H1 (cell line): Measurements from ENCODE around the gene CFAP53. TPM values are rescaled to one million over a fixed set of nuclear protein-coding genes. Genes with fewer than 3 reads are reported as not detected.
A peak's percentile ranks its signal among the peaks of the same experiment; 100 is the strongest.

ENCODE experiments used
- CTCF ChIA-PET: fragments of 300-600 bp; sonication (Branson Sonifier 250); formaldehyde crosslinking; loops from one replicate; lab custom pipeline; 2021; ENCODE audit not compliant: partially characterized antibody; lab: Charles Lee
- POLR2A ChIA-PET: fragments of 300-600 bp; sonication (Branson Sonifier 250); formaldehyde crosslinking; loops from one replicate; lab custom pipeline; 2021; ENCODE audit warnings: inconsistent platforms; ENCODE audit not compliant: partially characterized antibody; lab: Charles Lee
- DNase-seq, 2 experiments: peaks; one replicate each; pipeline versions ENCODE4 v3.0.0 to v3.0.0-alpha.2; 2010 to 2022; ENCODE audit warnings: low spot score in 2 of 2, low read depth in 1 of 2, mixed read lengths in 1 of 2
- FAIRE-seq: peaks from 2 replicates; lab custom pipeline; 2011; peaks lifted over from hg19 to GRCh38; lab: Jason Lieb, UNC
- H2AFZ ChIP-seq: 2 replicates; pipeline ENCODE4 v1.8.1; 2012; ENCODE audit warnings: low read length, inconsistent platforms
- H2AK5ac ChIP-seq: 2 replicates; pipeline ENCODE4 v1.6.1; 2013; ENCODE audit warnings: low read depth, low read length
- H2BK120ac ChIP-seq: replicated peaks from 2 replicates; pipeline ENCODE3; 2013; ENCODE audit warnings: low read depth, low read length, inconsistent platforms
- H2BK12ac ChIP-seq: 2 replicates; pipeline ENCODE4 v1.6.1; 2013; ENCODE audit warnings: low read depth, low read length
- H2BK15ac ChIP-seq: 2 replicates; pipeline ENCODE4 v1.6.1; 2013; ENCODE audit warnings: low read length
- H2BK20ac ChIP-seq: 2 replicates; pipeline ENCODE4 v1.6.1; 2013; ENCODE audit warnings: low read length
- H2BK5ac ChIP-seq: 2 replicates; pipeline ENCODE4 v1.6.1; 2013; ENCODE audit warnings: low read depth, low read length
- H3K14ac ChIP-seq: 2 replicates; pipeline ENCODE4 v1.6.1; 2013; ENCODE audit warnings: inconsistent platforms; ENCODE audit not compliant: insufficient read length
- H3K18ac ChIP-seq: 2 replicates; pipeline ENCODE4 v1.6.1; 2013; ENCODE audit warnings: low read length; ENCODE audit errors: extremely low read depth
- H3K23ac ChIP-seq: 2 replicates; pipeline ENCODE4 v1.6.1; 2013; ENCODE audit warnings: inconsistent platforms; ENCODE audit not compliant: insufficient read length
- H3K23me2 ChIP-seq: 2 replicates; pipeline ENCODE4 v1.6.1; 2013; ENCODE audit warnings: low read depth, low read length
- H3K27ac ChIP-seq: 2 replicates; pipeline ENCODE4 v1.6.1; 2011; ENCODE audit warnings: low read depth, low read length, inconsistent platforms
- H3K27me3 ChIP-seq, 4 experiments: replicated peaks in 1 of 4; 1 replicate in 1 of 4; 2 replicates in 3 of 4; pipeline versions ENCODE4 v1.6.1 to v1.8.1; 2011 to 2013; ENCODE audit warnings: low read length in 3 of 4, mild to moderate bottlenecking in 3 of 4, inconsistent platforms in 2 of 4, mixed read lengths in 2 of 4, moderate library complexity in 1 of 4; ENCODE audit not compliant: control insufficient read depth in 3 of 4, insufficient read depth in 3 of 4; ENCODE audit errors: extremely low read depth in 1 of 4
- H3K36me3 ChIP-seq, 4 experiments: 2 replicates each; pipeline versions ENCODE4 v1.6.1 to v1.8.1; 2011 to 2013; ENCODE audit warnings: mild to moderate bottlenecking in 4 of 4, low read length in 3 of 4, moderate library complexity in 2 of 4, control low read depth in 1 of 4, inconsistent platforms in 1 of 4; ENCODE audit not compliant: insufficient read depth in 4 of 4, control insufficient read depth in 2 of 4
- H3K4ac ChIP-seq: replicated peaks from 2 replicates; pipeline ENCODE3; 2013; ENCODE audit warnings: low read length, low read depth, mixed read lengths, inconsistent platforms; ENCODE audit not compliant: insufficient read length
- H3K4me1 ChIP-seq, 4 experiments: replicated peaks in 1 of 4; 1 replicate in 1 of 4; 2 replicates in 3 of 4; pipeline versions ENCODE4 v1.6.1 to v1.8.1; 2011 to 2013; ENCODE audit warnings: low read length in 3 of 4, inconsistent platforms in 2 of 4, mixed read lengths in 1 of 4; ENCODE audit not compliant: insufficient read depth in 4 of 4, control insufficient read depth in 3 of 4
- H3K4me2 ChIP-seq, 2 experiments: 2 replicates each; pipeline versions ENCODE4 v1.6.1 to v1.8.1; 2011 to 2013; ENCODE audit warnings: low read depth in 2 of 2, low read length in 2 of 2, control low read depth in 1 of 2, inconsistent platforms in 1 of 2, mild to moderate bottlenecking in 1 of 2; ENCODE audit not compliant: insufficient read depth in 1 of 2
- H3K4me3 ChIP-seq, 4 experiments: fragments of 200-600, 300-600 bp in 1 of 4; sonication (generic), shearing (Covaris generic), sonication (Bioruptor Twin) in 1 of 4; 2 replicates each; pipeline versions ENCODE4 v1.5.1 to v1.8.1; 2011 to 2016; ENCODE audit warnings: low read length in 4 of 4, low read depth in 3 of 4, control low read depth in 2 of 4, inconsistent platforms in 2 of 4, mild to moderate bottlenecking in 2 of 4, mixed read lengths in 1 of 4, moderate library complexity in 1 of 4; ENCODE audit not compliant: insufficient read depth in 2 of 4; ENCODE audit errors: extremely low read depth in 1 of 4
- H3K56ac ChIP-seq: replicated peaks from 2 replicates; pipeline ENCODE3; 2013; ENCODE audit warnings: low read depth, mild to moderate bottlenecking, mixed read lengths, low read length, inconsistent platforms; ENCODE audit not compliant: insufficient read length
- H3K79me1 ChIP-seq: 2 replicates; pipeline ENCODE4 v1.6.1; 2013; ENCODE audit warnings: low read depth, low read length, control low read depth
- H3K79me2 ChIP-seq, 2 experiments: 2 replicates each; pipeline versions ENCODE4 v1.6.1 to v1.8.1; 2012 to 2013; ENCODE audit warnings: low read length in 2 of 2, mild to moderate bottlenecking in 2 of 2, inconsistent platforms in 1 of 2; ENCODE audit not compliant: insufficient read depth in 2 of 2, control insufficient read depth in 1 of 2
- H3K9ac ChIP-seq, 4 experiments: replicated peaks in 1 of 4; 1 replicate in 1 of 4; 2 replicates in 3 of 4; pipeline versions ENCODE4 v1.6.1 to v1.8.1; 2011 to 2013; ENCODE audit warnings: low read depth in 3 of 4, low read length in 3 of 4, control low read depth in 2 of 4, mild to moderate bottlenecking in 2 of 4, moderate library complexity in 2 of 4, inconsistent platforms in 1 of 4; ENCODE audit errors: extremely low read depth in 1 of 4
- H3K9me3 ChIP-seq, 2 experiments: 2 replicates each; pipeline versions ENCODE4 v1.6.1 to v1.8.1; 2012 to 2013; ENCODE audit warnings: mild to moderate bottlenecking in 2 of 2, moderate library complexity in 2 of 2, control low read depth in 1 of 2, inconsistent platforms in 1 of 2, low read depth in 1 of 2, low read length in 1 of 2, mixed read lengths in 1 of 2; ENCODE audit not compliant: insufficient read depth in 2 of 2
- H4K20me1 ChIP-seq, 2 experiments: replicated peaks in 1 of 2; 2 replicates each; pipeline versions ENCODE3 to v1.8.1; 2011 to 2013; ENCODE audit warnings: inconsistent platforms in 2 of 2, low read length in 2 of 2, mild to moderate bottlenecking in 1 of 2; ENCODE audit not compliant: insufficient read depth in 2 of 2, control insufficient read depth in 1 of 2
- H4K5ac ChIP-seq: 2 replicates; pipeline ENCODE4 v1.6.1; 2013; ENCODE audit warnings: low read length, low read depth, mixed read lengths, inconsistent platforms; ENCODE audit not compliant: insufficient read length
- H4K8ac ChIP-seq: 2 replicates; pipeline ENCODE4 v1.8.0; 2013; ENCODE audit warnings: mild to moderate bottlenecking, moderate library complexity, low read length, inconsistent platforms; ENCODE audit not compliant: insufficient read depth; ENCODE audit errors: extremely low read depth
- H4K91ac ChIP-seq: replicated peaks from 2 replicates; pipeline ENCODE3; 2013; ENCODE audit warnings: low read length, mixed read lengths, inconsistent platforms; ENCODE audit not compliant: insufficient read length
- CTCF ChIP-seq, 3 experiments: IDR thresholded peaks; 1 replicate in 2 of 3; 2 replicates in 1 of 3; pipeline versions ENCODE4 v1.5.1 to v1.6.1; 2011; ENCODE audit warnings: low read length in 3 of 3, mild to moderate bottlenecking in 3 of 3, inconsistent platforms in 2 of 3, low read depth in 1 of 3, moderate library complexity in 1 of 3; ENCODE audit not compliant: insufficient read depth in 1 of 3; ENCODE audit errors: control extremely low read depth in 1 of 3
- PHF8 ChIP-seq: fragments of 200-600 bp; sonication (generic); conservative IDR thresholded peaks from 2 replicates; pipeline ENCODE4 v1.7.1; 2012; ENCODE audit warnings: low read depth, mild to moderate bottlenecking, inconsistent platforms, low read length, moderate library complexity
- SP1 ChIP-seq: IDR thresholded peaks from 2 replicates; pipeline ENCODE4 v1.6.1; 2011; ENCODE audit warnings: low read depth, low read length
- WGBS, 2 experiments: shearing (Covaris generic) in 1 of 2; methylation state at CpG; one replicate each; pipeline versions ENCODE4 v1.1.6 to v1.1.7; 2013 to 2015; ENCODE audit warnings: low lambda C conversion rate in 2 of 2, mixed read lengths in 2 of 2, inconsistent platforms in 1 of 2, low coverage in 1 of 2, missing lambda C conversion rate in 1 of 2; ENCODE audit not compliant: insufficient replicate concordance in 2 of 2, insufficient coverage in 1 of 2, insufficient read length in 1 of 2; ENCODE audit errors: extremely low coverage in 1 of 2, missing lambda C conversion rate in 1 of 2; 5-methylcytosine and 5-hydroxymethylcytosine counted together
- polyA plus RNA-seq, 7 experiments: library from polyadenylated mRNA; depleted of rRNA in 3 of 7; stranded (reverse) in 5 of 7; unstranded in 2 of 7; fragments of >200 nt in 5 of 7; fragments of 200-250 nt in 2 of 7; gene quantifications; 1 replicate in 5 of 7; 2 replicates in 1 of 7; 4 replicates in 1 of 7; pipeline versions ENCODE4 v1.2.1 to v1.2.3, GENCODE V29; 2011 to 2013; ENCODE audit warnings: missing spikeins in 2 of 7, mixed read lengths in 2 of 7
- total RNA-seq: library from RNA; stranded (reverse); fragmentation: NEBNext Ultra II Directional; extraction: Animal tissue kit (Norgen Biotek cat#: 25700); gene quantifications from 2 replicates; pipeline ENCODE4 v1.2.1, GENCODE V29; 2021

The CFAP53 gene
- total and polyA plus RNA-seq, 2 of the 8 experiments (the other 6 are each of a cell fraction or from before 2014, with no cell fraction given) = 0.08 to 0.30 TPM

- Histone ChIP-seq H3K4me2 (peak overlapping the region in 1 of 2 experiments; percentile 97; a peak in 1 of 4 replicates), H3K9ac (no peak overlapping the region), H3K79me2 (peaks cover 0 to 23% of the 10 kb centered on the region in 2 experiments; a peak in 2 of 4 replicates), H2BK15ac (no peak overlapping the region), H3K9me3 (no peaks in the 10 kb centered on the region), H3K27me3 (no peaks in the 10 kb centered on the region), H3K4me1 (peaks cover 0 to 8% (median 3%) of the 10 kb centered on the region in 4 experiments; a peak in 4 of 7 replicates), H2BK5ac (no peak overlapping the region), H2BK20ac (no peak overlapping the region), H2AFZ (no peak overlapping the region), H2AK5ac (no peak overlapping the region), H3K18ac (no peak overlapping the region), H3K4me3 (peak overlapping the region in 1 of 4 experiments; percentile 93; a peak in 1 of 8 replicates), H4K5ac (no peak overlapping the region), H4K91ac (no peak overlapping the region), H3K23me2 (peaks cover 12% of the 10 kb centered on the region), H4K8ac (no peak overlapping the region), H4K20me1 (peaks cover 3 to 6% of the 10 kb centered on the region in 2 experiments), H2BK12ac (no peak overlapping the region), H3K27ac (no peak overlapping the region), H3K4ac (no peak overlapping the region), H3K36me3 (peaks cover 15 to 47% (median 37%) of the 10 kb centered on the region in 4 experiments), H2BK120ac (no peak overlapping the region), H3K56ac (no peak overlapping the region), H3K14ac (no peak overlapping the region), H3K79me1 (peaks cover 6% of the 10 kb centered on the region; the same call in 1 of the 2 replicates), H3K23ac (no peak overlapping the region)
- FAIRE-seq = no peak
- ChIA-PET CTCF (interaction anchor here (1.0 to 2.0 kb wide), 2 partner anchors 11 to 78 kb away, joined by 5 to 11 read pairs; no protein-coding TSS in a partner anchor), POLR2A (no interaction called here)
- 95% methylated on average over 7 of the region's 7 CpGs; no CpG with 5 or more reads in 1 of the 2 experiments for WGBS, 2 experiments
- DNase-seq = no peak
- no peak for TF ChIP-seq CTCF (IDR thresholded peaks at IDR 0.05; ENCODE audit: control extremely low read depth in 1 of 3, insufficient read depth in 1 of 3, low read depth in 1 of 3, low read length in 3 of 3)
- TF ChIP-seq PHF8 = no peak
- TF ChIP-seq SP1 = no peak
Observed at GRCh38 chr18:50279752-50280151, 13.5 kb upstream of the CFAP53 start.
